ENCODE data around the gene UCN2.
"Not testable (repeated sequence)": the region's sequence is repeated elsewhere in the genome, so short reads cannot be mapped to it uniquely, and the experiment has no call there.

The UCN2 gene

DNA sequence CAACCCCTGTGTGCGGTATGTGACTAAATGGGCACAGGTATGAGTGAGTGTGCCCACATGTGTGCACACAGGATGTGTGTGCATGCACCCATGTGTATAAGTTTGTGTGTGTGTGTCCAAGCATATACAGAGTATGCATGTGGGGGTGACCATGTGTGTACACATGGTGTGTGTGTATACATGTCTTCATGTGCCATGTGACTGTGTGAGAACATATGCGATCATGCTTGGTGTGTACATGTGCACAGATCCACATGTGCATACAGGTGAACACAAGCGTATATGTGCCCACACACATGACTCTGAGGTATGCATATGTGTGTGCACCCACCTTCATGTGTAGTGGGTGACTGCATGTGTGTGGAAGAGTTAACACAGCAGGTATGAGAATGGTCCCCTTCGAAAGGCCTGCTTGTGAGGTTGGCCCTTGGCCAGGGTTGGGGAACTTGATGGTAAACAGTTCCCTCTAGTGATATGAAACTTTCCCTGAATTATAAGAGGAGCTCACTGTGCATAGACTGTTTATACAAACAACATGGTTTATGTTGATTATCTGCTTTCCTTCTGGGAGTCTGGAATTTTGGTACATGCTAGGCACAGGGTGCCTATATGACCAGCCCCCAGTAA is 17.3 kb downstream of the UCN2 start:
- FAIRE-seq (no peak), DNase-seq (ENCODE audit: insufficient read length) (no peak)
- TF ChIP-seq POLR2A (IDR thresholded peaks at IDR 0.05; ENCODE audit: low read depth, low read length) (no peak), TAF1 (IDR thresholded peaks at IDR 0.05; ENCODE audit: borderline replicate concordance, low read depth, low read length) (no peak), POLR2AphosphoS5 (IDR thresholded peaks at IDR 0.05; ENCODE audit: low read depth, low read length) (no peak)

GRCh38 chr3:48544141-48544540 is 19.4 kb downstream of the UCN2 start:
- FAIRE-seq (no peak), DNase-seq (ENCODE audit: insufficient read length) (no peak)

GRCh38 chr3:48543271-48543866 is 20.2 kb downstream of the UCN2 start:
- DNase-seq (ENCODE audit: insufficient read length), result no peak
- no peak for FAIRE-seq
- TF ChIP-seq TAF1 (IDR thresholded peaks at IDR 0.05; ENCODE audit: borderline replicate concordance, low read depth, low read length) (no peak), POLR2A (IDR thresholded peaks at IDR 0.05; ENCODE audit: low read depth, low read length) (no peak), POLR2AphosphoS5 (IDR thresholded peaks at IDR 0.05; ENCODE audit: low read depth, low read length) (no peak)

More at GRCh38 chr3:48544141-48544540, 19.4 kb downstream of the UCN2 start:
- no peak for TF ChIP-seq POLR2AphosphoS5 (IDR thresholded peaks at IDR 0.05; ENCODE audit: low read depth, low read length)
- TF ChIP-seq POLR2A (IDR thresholded peaks at IDR 0.05; ENCODE audit: low read depth, low read length), result no peak
- TF ChIP-seq TAF1 (IDR thresholded peaks at IDR 0.05; ENCODE audit: borderline replicate concordance, low read depth, low read length), result no peak

DNA sequence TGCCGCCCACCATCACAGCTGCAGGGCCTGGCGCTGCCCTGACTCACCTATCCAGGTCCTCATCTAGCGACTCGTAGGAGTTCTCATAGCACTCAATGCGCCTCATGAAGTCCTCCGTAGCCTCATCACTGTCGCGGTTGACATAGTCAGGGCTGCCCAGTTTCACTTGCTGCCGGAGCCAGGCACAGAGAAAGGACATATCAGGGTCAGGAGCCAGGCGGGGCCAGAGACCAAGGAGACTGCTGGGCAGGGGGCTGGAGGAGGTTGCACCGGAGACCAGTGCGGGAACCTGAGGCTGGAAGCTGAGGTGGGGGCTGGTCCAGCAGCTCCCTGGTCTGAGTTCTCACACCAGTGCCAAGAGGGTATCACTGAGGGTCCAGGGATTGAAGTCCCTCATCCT is 25.1 kb downstream of the UCN2 start:
- TF ChIP-seq TAF1 (IDR thresholded peaks at IDR 0.05; ENCODE audit: borderline replicate concordance, low read depth, low read length) (no peak), POLR2A (IDR thresholded peaks at IDR 0.05; ENCODE audit: low read depth, low read length) (no peak), POLR2AphosphoS5 (IDR thresholded peaks at IDR 0.05; ENCODE audit: low read depth, low read length) (no peak)
- no peak for FAIRE-seq
- no peak for DNase-seq (ENCODE audit: insufficient read length)

DNA sequence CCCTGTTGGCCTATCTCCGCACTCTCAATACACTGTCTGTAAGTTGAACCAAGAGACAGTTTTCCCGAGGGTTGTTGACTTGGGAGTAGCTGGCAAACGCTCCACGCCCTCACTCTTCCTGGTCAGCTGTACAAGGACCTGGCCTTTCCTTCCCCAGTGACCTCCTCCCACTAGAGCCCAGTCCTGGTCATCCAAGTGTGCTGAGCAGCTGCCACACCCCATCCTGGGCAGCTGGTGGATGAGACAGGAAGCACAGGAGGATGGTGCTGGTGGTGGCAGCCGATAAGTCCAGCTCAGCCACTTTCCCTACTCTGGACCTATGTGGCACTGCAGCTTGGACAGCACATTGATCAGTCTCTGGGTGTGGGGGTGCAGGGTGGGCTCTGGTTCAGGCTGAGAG is 26.8 kb downstream of the UCN2 start:
- DNase-seq (ENCODE audit: insufficient read length) (no peak), FAIRE-seq (no peak)
- TF ChIP-seq POLR2AphosphoS5 (IDR thresholded peaks at IDR 0.05; ENCODE audit: low read depth, low read length), result no peak
- no peak for TF ChIP-seq POLR2A (IDR thresholded peaks at IDR 0.05; ENCODE audit: low read depth, low read length)
- TF ChIP-seq TAF1 (IDR thresholded peaks at IDR 0.05; ENCODE audit: borderline replicate concordance, low read depth, low read length), result no peak

DNA sequence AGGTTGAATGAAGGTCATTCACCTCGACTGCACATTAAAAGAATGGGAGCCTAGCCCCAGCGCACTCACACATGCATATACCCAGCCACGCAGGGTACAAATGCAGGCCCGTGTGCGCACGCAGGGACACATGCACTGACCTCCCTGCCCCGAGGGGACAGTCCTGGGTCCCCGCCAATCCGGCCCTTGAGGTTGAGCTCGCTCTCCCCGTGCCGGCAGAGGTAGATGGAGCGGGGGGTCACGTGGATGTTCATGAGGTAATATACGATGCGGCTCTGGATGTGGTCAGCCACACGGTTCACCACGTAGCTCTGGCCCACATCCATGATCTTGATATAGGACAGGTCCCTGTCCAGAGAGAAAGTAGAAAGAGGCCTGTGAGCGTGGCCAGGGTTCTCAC is 27.5 kb downstream of the UCN2 start:
- no peak for DNase-seq (ENCODE audit: insufficient read length)
- FAIRE-seq, result no peak
- TF ChIP-seq TAF1 (IDR thresholded peaks at IDR 0.05; ENCODE audit: borderline replicate concordance, low read depth, low read length) (no peak), POLR2AphosphoS5 (IDR thresholded peaks at IDR 0.05; ENCODE audit: low read depth, low read length) (no peak), POLR2A (IDR thresholded peaks at IDR 0.05; ENCODE audit: low read depth, low read length) (no peak)

DNA sequence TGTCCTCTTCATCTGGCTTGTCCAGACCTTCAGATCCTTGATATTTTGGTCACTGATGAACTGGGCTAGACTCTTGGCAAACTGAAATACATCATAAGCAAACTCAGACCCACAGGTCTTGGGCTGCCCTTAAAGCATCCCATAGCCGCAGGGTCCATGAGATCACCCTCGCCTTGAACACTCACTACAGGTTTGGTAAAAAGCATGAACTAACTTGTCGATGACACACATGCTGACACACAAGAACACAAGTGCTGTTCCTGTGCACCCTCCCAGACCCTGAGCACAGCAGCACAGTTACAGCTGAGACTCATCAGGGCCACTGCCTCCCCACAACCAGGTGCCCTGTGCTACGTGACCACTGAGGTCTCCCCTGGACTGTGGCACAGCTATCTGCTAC is 28.0 kb downstream of the UCN2 start:
- TF ChIP-seq POLR2A (IDR thresholded peaks at IDR 0.05; ENCODE audit: low read depth, low read length), result no peak
- TF ChIP-seq POLR2AphosphoS5 (IDR thresholded peaks at IDR 0.05; ENCODE audit: low read depth, low read length), result no peak
- TF ChIP-seq TAF1 (IDR thresholded peaks at IDR 0.05; ENCODE audit: borderline replicate concordance, low read depth, low read length), result no peak
- no peak for FAIRE-seq
- no peak for DNase-seq (ENCODE audit: insufficient read length)

GRCh38 chr3:48532977-48533337 is 30.6 kb downstream of the UCN2 start:
- no peak for FAIRE-seq
- TF ChIP-seq TAF1 (IDR thresholded peaks at IDR 0.05; ENCODE audit: borderline replicate concordance, low read depth, low read length) (no peak), POLR2AphosphoS5 (IDR thresholded peaks at IDR 0.05; ENCODE audit: low read depth, low read length) (no peak), POLR2A (IDR thresholded peaks at IDR 0.05; ENCODE audit: low read depth, low read length) (no peak)
- no peak for DNase-seq (ENCODE audit: insufficient read length)

- FAIRE-seq (no peak), DNase-seq (ENCODE audit: insufficient read length) (no peak)
- TF ChIP-seq POLR2AphosphoS5 (IDR thresholded peaks at IDR 0.05; ENCODE audit: low read depth, low read length), result no peak
- TF ChIP-seq TAF1 (IDR thresholded peaks at IDR 0.05; ENCODE audit: borderline replicate concordance, low read depth, low read length), result no peak
- TF ChIP-seq POLR2A (IDR thresholded peaks at IDR 0.05; ENCODE audit: low read depth, low read length), result no peak
These were observed 31.2 kb downstream of the UCN2 start for GRCh38 chr3:48532271-48532976.

GRCh38 chr3:48530701-48531100 is 32.9 kb downstream of the UCN2 start:
- not testable (repeated sequence) for FAIRE-seq; DNase-seq (ENCODE audit: insufficient read length)

GRCh38 chr3:48528754-48529153 is 34.8 kb downstream of the UCN2 start:
- FAIRE-seq (no peak), DNase-seq (ENCODE audit: insufficient read length) (no peak)
- TF ChIP-seq POLR2AphosphoS5 (IDR thresholded peaks at IDR 0.05; ENCODE audit: low read depth, low read length), result no peak
- TF ChIP-seq POLR2A (IDR thresholded peaks at IDR 0.05; ENCODE audit: low read depth, low read length), result no peak
- TF ChIP-seq TAF1 (IDR thresholded peaks at IDR 0.05; ENCODE audit: borderline replicate concordance, low read depth, low read length), result no peak

DNA sequence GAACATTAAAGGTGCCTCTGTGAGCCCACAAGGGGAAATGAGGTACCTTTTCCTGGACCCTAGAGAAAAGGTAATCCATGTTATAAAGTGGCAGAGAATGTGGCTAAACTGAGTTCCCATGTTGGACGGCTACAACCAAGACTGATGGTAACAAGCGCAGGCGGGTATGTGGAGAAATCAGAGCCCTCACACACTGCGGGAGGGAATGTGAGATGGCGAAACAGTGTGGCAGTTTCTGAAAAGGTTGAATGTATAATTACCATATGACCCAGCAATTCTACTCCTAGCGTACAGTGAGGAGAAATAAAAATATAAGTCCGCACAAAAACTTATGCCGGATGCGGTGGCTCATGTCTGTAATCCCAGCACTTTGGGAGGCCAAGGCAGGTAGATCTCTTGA is 35.5 kb downstream of the UCN2 start:
- no peak for FAIRE-seq
- DNase-seq (ENCODE audit: insufficient read length), result no peak
- TF ChIP-seq POLR2AphosphoS5 (IDR thresholded peaks at IDR 0.05; ENCODE audit: low read depth, low read length) (no peak), TAF1 (IDR thresholded peaks at IDR 0.05; ENCODE audit: borderline replicate concordance, low read depth, low read length) (no peak), POLR2A (IDR thresholded peaks at IDR 0.05; ENCODE audit: low read depth, low read length) (no peak)
